ENCODE data around the gene C22orf31.

The C22orf31 gene

DNA sequence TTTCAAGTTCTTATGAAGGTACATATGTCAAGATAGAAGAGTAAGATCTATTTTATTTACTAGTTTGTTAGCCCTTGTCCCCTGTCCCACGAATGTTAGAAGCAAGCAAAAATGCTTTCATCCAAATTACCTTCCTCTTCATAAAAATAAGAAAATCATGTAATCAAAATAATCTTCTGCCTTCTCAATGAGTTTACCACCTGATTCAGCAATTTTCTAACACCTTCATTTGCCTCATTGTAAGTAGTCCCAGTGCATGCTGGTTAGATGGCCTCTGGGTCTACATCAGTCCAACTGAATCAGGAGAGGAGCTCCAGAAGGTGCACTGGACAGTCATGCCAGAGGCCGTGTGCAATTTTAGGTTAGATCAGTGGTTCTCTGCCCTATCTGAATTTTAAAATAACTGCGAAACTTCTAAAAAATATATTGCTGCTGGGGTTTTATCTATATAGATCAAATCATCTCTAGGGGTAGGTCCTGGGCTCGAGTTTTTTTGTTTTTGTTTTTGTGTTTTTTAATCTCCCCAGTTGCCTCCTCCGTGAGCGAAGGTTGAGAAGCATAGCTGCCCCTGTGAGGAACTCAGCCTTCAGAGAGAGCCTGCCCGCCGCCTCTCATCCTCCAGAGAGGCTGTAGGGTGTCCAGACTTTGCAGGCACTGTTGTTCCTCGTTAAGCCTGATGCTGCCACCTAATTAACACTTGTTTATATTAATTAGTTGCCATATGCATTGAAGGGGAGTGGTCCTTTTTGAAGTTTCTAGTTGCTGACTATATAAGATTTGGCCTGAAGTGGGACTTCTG is 32.2 kb downstream of the C22orf31 start:
- no peak for DNase-seq (ENCODE audit: low read depth)

DNA sequence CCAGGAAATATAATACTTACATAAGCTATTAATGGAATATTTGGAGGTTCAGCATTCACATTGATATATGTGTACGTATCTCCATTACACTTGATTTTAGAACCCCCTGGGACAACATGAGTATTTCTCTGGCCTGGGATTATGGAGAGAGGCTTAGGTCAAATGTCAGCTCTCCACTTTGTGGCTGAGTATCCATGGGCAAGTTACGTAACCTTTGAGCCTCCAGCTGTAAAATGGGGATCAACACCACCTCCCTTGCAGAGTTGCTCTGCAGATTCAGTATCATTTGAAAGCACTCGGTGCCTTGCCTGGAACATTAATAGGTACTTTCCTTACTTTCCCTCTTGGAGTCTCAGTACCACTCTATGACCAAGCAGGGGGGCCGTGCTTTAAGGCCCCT is 33.2 kb downstream of the C22orf31 start:
- DNase-seq (ENCODE audit: low read depth): no peak

DNA sequence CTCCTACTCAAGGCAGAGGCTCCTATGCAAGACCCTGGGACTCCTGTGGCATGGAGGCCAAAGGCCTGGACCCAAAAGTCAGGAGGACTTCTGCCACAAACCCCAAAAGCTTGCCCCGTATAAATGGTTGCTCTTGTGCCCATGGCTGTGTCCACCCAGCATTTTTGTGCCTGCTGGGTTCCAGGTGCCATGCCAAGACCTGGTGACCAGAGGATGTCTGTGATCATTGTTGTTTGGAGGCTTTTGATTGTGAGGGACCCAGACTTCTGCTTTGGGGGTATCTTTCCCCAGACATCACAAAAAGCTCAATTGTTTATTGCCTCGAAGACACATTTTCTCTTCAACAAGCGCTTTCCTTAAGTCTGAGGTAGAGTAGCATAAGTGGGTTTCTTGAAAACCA is 35.1 kb downstream of the C22orf31 start:
- DNase-seq (ENCODE audit: low read depth): no peak

DNA sequence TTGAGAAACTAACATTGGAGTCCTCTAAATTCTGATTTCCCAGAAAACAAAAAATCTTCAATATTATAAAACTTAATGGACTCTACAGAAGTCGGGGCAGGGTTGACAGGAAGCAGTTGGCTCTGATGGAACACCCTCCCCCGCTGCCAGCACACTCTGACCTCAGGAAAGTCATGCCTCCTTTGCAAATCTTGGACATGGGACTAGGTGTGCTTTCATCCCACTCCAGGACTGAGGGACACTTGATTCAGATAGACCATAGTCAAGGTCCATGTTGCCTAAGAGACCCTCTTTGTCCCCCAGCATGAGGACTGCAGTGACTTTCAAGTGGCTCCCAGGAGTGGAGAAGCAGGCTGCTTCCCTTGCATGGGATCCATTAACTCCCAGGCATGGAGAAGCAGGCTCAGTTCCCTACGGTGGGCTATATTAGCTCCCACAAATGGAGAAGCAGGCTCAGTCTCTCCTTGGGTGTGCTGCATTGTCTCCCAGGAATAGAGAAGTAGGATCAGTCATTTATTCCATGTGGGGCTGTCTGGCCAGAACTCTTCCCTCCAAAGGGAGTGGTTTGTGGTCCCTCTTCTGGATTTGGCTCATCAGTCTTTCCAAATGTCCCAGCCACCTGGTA is 38.3 kb downstream of the C22orf31 start:
- no peak for DNase-seq (ENCODE audit: low read depth)

DNA sequence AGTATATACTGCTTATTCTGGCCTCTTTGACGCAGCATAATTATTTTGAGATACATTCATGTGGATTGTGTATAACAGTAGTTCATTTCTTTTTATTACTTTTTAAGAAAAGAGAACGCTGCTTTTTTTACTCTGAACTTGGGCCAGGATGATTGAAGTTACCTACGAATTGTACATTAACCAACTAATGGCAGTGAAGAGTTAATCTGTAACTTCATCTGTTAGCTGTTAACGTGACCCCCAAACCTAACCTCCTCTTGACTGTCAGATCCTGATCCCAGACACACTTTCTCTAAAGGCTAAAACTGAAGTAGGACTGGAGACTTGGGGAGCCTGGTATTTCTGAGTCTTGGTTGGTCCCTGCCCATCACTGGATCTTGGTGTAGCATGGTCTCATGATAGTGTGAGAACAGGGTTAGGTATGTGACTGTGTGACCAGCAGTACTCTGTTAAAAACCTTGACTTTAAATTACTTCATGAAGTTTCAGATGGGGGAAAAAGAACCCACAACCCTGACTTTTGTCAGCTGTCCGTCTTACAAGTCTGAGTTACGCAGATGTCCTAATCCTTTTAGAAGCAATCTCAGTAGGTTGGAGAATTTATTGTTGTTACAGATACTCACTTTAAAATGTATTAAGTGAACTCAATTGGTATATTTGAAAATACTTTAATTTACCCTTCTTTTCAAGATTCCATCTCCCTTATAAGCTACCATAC is 39.4 kb downstream of the C22orf31 start:
- no peak for DNase-seq (ENCODE audit: low read depth)

DNA sequence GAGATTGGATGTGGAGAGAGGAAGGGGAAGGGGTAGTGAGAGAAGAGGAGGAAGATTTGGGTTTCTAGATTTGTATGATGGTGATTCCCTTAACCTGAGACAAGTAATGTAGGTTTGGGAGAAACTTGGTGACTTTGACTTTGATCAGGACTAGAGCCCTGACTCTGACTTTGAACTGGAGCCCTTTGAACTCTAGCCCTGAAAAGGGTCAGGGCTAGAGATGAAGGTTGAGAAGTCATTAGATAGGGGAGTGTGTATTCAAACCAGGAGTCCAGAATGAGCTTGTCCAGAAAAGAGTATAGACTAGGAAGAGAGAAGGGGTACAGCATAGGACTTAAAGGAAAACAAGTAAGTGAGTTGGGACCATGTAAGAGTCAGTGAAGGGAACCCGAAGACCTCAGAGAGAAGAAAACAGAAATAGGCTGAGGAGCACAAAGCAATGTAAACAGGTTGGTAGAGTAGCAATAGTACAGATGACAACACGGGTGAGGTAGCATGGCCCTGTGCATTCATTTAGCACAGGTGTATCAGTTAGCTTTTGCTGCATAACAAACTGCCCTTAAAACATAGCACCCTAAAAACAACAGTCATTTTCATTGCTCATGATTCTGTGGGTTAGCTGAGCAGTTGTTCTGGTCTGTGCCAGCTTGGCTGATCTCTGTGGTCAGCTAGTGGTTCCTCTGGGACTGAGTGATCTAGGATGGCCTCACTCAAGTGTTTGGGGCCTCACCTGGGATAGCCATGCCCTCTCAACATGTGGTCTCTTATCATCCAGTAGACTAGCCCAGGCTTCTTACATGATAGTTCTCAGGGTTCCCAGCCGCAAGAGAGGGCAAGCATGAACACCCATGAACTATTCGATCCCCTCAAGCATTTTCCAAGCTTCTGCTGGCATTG is 43.1 kb downstream of the C22orf31 start:
- no peak for DNase-seq (ENCODE audit: low read depth)

DNA sequence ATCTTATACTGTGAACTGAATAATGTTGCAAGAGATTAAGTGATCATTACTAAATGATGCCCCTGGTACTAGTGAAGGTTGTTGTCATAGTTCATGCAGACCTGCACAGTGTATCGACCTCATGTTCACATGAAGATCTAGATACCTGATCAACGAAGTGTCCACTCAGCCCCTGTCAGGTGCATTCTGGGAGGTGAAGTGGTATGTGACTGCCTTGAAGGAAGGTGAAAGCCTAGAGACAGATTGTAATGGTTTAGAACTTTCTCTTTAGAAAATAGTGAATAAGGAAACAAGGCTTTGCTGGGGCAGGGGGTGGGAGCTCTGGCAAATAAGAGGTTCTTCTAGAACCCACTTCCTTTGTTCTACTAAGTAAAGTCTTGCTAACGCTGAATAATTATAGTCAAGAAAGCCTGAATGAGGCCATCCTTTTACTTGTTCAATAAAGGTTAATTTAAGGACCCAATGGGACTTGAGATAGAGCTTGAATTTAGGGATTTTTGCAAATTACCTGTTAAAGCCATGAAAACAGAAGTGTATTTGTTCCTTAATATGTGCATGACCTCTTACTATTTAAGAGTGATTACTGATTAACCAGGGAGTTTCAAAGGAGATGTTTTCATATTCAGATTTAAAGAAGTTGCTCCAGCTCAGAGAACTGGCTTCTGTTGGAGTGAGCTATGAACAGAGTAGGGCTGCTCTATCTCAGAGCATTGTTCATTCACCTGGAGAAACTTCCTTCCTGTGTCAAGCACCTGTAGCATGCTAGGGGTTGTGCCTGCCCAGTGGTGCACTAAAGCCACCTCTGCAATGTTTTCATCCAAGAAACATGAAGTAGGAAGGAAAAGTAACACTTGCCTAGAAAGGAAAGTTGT is 45.3 kb downstream of the C22orf31 start:
- no peak for DNase-seq (ENCODE audit: low read depth)

DNA sequence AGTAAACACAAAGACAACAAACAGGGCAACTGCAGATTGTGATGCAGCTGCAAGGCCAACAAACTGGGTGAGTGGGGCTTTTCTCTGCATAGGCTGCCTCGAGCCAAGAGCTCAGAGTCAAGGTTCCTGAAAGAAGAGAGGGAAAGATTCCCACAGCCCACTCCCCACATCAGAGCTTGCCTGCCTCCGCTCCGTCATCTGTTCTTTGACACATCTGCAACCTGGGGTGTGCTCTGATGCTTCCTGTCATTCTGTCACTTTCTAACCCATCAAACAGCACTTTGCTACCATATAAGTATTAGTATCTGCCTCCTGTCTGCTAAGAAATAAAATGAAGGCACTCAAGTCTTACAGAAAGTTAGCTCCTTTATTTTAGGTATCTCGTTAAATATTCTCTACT is 46.9 kb downstream of the C22orf31 start:
- no peak for DNase-seq (ENCODE audit: low read depth)

DNA sequence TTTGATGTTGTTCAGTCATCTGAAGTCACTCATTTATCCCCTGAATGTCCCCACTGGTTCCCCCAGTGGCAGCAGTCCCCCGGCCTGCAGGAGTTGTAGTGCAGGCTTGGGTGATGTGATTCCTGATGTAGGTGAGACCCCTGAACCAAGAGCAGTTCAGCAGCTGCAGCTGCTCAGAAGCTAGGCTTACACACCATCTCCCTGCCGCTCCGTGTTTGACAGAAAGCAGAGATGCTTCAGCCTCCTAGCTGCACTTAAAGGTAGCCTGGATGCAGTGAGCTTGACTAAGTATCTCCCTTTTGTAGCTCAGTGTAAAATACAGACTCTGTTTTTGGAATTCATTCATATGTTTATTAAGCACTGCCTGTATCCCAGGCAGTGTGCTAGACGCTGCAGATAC is 47.3 kb downstream of the C22orf31 start:
- no peak for DNase-seq (ENCODE audit: low read depth)

DNA sequence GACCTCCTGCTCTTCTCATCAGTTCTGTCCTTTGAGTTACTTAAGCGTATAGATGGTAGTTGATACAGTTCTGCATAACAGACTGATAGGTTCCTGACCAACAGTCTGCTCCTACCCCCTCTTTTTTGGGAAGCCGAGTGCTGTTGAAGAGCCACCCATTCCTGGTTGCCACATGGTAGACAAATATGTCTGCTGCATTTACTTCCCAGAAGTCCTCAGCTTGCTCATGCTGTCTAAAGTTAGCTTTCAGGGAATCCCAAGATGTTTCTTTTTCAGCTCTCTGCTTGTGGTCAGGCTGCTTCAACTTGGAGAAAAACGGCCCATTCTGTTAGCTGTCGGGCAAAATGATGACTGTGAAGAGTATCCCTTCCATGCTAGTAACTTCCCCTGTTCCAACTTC is 48.7 kb downstream of the C22orf31 start:
- no peak for DNase-seq (ENCODE audit: low read depth)

DNA sequence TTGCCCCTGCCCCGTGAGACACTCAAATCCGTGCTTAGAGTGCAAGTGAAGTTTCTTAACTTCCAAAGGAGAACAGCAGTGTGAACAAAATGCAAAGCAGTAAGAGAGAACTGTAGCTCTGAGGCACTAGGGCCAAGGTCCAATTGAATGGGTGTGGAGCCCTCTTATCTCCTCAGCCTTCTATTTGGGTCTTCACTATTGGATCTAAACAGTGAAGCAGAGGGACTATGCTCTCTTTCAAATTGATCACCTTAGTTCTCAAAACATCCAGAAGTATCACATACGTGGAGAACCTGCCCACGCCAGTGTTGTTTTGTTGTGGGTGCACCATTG is 49.6 kb downstream of the C22orf31 start:
- no peak for DNase-seq (ENCODE audit: low read depth)

DNA sequence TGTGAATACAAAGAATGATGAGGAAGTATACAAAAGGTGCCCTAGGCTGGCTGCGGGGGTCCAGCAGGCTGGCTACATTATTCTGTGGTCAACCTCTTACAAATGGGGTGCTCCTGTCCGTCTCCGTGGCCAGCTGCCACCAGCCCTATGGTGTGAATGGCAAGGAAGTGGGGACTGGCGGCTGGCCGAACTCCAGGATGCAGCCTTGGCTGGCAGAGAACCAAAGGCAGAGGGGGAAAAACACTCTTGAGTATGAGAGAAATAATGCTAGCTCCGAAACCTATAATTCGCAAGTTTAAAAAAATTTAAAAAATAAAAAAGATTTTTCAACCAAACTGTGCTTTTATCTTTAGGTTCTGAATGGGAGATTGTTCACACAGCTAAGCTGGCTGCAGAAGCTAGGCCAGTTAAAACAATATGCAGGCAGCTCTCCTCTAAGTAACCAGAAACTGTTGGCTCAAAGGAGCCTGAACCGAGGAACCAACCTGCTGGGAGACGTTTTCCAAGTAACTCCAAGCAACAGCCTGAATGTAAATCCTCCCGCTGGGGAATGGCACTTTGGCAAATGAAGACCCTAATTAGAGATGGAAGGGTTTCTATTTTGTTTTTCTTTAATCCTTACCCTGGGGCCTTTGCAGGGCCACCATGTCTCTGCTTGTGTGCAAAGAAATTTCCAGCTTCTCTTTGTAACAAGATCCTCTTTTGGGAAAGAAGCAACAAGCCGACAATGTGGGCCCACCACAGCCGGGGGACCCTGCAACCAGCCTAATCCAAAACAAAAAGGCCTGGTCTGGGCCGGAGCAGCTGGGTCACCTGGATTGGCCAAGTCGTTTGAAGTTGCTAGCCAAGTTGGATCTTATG is 50.2 kb downstream of the C22orf31 start:
- no peak for DNase-seq (ENCODE audit: low read depth)

DNA sequence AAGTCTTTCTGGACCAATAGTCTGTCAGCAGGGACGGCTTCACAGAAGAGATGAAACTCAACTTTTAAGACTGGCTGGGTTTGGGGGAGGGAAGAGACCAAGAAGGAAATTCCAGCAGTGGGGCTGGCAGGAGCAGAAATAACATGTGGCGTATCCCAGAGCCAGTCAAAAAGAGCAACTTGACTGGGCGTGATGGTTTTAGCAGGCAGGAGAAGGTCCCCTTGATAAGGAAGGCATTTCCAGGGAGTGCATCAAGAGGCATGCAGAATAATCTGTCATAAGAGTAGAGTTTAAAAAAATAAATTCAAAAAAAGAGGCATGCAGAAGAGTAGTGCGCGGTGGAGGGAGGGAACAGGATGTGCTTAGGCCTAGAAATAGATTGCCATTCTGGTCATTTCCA is 52.5 kb downstream of the C22orf31 start:
- DNase-seq (ENCODE audit: low read depth): no peak

All from activated T-cell treated with anti-CD3 and anti-CD28 coated beads for 1 hour (primary cell).